ENCODE results near the gene PDLIM1. TPM values are rescaled to one million over a fixed set of nuclear protein-coding genes. Genes with fewer than 3 reads are reported as not detected.

The PDLIM1 gene
- total and polyA plus RNA-seq, 11 donors, result 225 to 434 (median 330) TPM

GRCh38 chr10:95326396-95326795 is 35.6 kb upstream of the PDLIM1 start:
- TF ChIP-seq CTCF (IDR thresholded peaks at IDR 0.05) (no peak), POLR2A (IDR thresholded peaks at IDR 0.05) (no peak)

GRCh38 chr10:95325863-95326262 is 35.1 kb upstream of the PDLIM1 start:
- H3K27me3 ChIP-seq, result no peaks in the 10 kb centered on the region
- peaks cover 4 to 70% (median 33%) of the 10 kb centered on the region in 12 donors for H3K4me1 ChIP-seq
- TF ChIP-seq POLR2A (IDR thresholded peaks at IDR 0.05) (no peak), CTCF (IDR thresholded peaks at IDR 0.05) (no peak)
- ATAC-seq (no peak), DNase-seq (no peak)
- no peak overlapping the region for H3K4me3 ChIP-seq
- intact Hi-C loops (cut with DNase I), result loop anchor here in 1 of 10 donors (5.0 kb wide), 1 partner anchor 34 kb away; the partner anchor contains the start of gene PDLIM1
- no peaks in the 10 kb centered on the region for H3K9me3 ChIP-seq
- peaks cover 0 to 96% (median 37%) of the 10 kb centered on the region in 9 donors for H3K36me3 ChIP-seq
- WGBS, 4 donors, result 61 to 80% (median 70%) methylated on average over 2 of the region's 2 CpGs
- peak overlapping the region in 3 of 12 donors; percentile 15 to 28 (median 27) for H3K27ac ChIP-seq

More at GRCh38 chr10:95326396-95326795, 35.6 kb upstream of the PDLIM1 start:
- no peak for DNase-seq
- Histone ChIP-seq H3K4me3 (no peak overlapping the region), H3K4me1 (peaks cover 4 to 74% (median 33%) of the 10 kb centered on the region in 12 donors), H3K27me3 (no peaks in the 10 kb centered on the region), H3K36me3 (peaks cover 0 to 96% (median 35%) of the 10 kb centered on the region in 9 donors), H3K27ac (peak overlapping the region in 4 of 12 donors; percentile 20 to 70 (median 55)), H3K9me3 (no peaks in the 10 kb centered on the region)
- intact Hi-C loops (cut with DNase I), result loop anchor here in 1 of 10 donors (5.0 kb wide), 1 partner anchor 34 kb away; the partner anchor contains the start of gene PDLIM1
- ATAC-seq, result no peak
- WGBS, 4 donors, result 93 to 96% (median 94%) methylated on average over 2 of the region's 2 CpGs

GRCh38 chr10:95324436-95325268 is 33.8 kb upstream of the PDLIM1 start:
- peaks cover 0 to 96% (median 49%) of the 10 kb centered on the region in 9 donors for H3K36me3 ChIP-seq
- DNase-seq (peak in 1 of 5 donors; percentile 51), ATAC-seq (peak in 3 of 4 donors; percentile 39 to 84 (median 63))
- peaks cover 4 to 66% (median 32%) of the 10 kb centered on the region in 12 donors for H3K4me1 ChIP-seq
- H3K27me3 ChIP-seq, result no peaks in the 10 kb centered on the region
- H3K9me3 ChIP-seq, result no peaks in the 10 kb centered on the region
- 59 to 66% (median 63%) methylated on average over 11 of the region's 11 CpGs for WGBS, 4 donors
- TF ChIP-seq POLR2A (IDR thresholded peaks at IDR 0.05) (no peak), CTCF (IDR thresholded peaks at IDR 0.05) (no peak)
- H3K27ac ChIP-seq, result peak overlapping the region in 9 of 12 donors; percentile 0 to 64 (median 32)
- intact Hi-C loops (cut with DNase I), result loop anchor here in 1 of 10 donors (5.0 kb wide), 1 partner anchor 32 kb away; the partner anchor contains the start of gene PDLIM1
- no peak overlapping the region for H3K4me3 ChIP-seq
